GM18520 (cell line): ENCODE measurements around the gene CHAC1.

Experiments
- ATAC-seq: cut with Tn5 transposase; IDR thresholded peaks from one replicate; pipeline ENCODE4 v1.9.1; 2021; ENCODE audit not compliant: unreplicated experiment

CHAC1 gene

DNA sequence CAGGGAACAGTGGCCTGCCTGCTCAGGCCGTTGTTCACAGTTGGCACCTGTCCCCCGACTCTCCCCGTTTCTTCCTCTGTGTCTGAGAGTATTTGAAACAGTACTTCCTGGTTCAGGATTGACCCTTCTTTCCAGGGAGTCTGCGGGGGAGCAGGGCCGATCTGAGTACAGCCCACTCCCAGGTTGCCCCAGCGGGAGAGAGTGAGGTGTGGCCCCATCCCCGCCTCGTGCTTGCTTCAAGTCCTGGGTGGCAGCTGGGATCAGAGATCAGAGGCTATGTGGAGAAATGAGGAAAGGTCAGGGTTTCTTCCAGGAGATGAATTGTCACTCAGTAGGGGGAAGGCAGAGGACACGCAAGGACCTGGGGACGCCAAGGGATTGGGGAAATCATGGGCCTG lies 30.7 kb upstream of the CHAC1 start:
- no peak for ATAC-seq

DNA sequence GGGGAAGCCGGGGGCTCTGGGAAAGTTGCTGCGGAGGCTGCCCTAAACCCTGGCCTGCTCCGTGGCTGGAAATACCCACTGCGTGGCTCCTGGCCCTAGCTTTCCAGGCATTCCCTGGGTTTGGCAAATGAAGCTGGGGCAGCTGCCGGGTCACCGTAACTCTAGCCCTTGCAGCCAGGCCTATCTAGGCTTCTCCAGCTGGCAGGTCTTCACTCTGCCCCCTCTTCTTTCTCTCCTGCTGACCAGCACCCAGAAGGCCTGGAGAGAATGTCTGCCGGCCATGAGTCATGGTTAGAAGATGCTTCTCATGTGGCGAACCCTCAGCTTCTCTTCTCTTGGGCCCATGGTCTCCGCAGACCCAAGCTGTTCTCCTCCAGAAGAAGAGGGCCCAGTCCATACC lies 29.7 kb upstream of the CHAC1 start:
- ATAC-seq: no peak

DNA sequence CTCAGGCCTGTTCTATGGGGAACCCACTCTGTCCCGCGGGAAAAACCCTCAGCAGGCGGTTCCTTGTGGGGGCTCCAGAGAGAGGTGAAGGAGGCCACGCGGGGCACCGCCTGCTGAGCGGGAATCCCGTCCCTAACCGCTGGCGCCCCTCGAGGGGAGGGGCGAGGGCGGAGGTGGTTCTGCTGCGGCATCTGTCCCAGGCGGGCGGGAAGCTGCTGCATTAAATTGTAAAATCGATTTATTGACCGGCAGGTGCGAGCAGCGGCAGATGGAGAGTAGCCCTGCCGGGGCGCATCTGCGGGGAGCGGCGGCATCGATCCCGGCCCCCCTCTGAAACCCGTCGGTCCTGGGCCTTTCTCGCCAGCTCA lies 27.8 kb upstream of the CHAC1 start:
- ATAC-seq: no peak

DNA sequence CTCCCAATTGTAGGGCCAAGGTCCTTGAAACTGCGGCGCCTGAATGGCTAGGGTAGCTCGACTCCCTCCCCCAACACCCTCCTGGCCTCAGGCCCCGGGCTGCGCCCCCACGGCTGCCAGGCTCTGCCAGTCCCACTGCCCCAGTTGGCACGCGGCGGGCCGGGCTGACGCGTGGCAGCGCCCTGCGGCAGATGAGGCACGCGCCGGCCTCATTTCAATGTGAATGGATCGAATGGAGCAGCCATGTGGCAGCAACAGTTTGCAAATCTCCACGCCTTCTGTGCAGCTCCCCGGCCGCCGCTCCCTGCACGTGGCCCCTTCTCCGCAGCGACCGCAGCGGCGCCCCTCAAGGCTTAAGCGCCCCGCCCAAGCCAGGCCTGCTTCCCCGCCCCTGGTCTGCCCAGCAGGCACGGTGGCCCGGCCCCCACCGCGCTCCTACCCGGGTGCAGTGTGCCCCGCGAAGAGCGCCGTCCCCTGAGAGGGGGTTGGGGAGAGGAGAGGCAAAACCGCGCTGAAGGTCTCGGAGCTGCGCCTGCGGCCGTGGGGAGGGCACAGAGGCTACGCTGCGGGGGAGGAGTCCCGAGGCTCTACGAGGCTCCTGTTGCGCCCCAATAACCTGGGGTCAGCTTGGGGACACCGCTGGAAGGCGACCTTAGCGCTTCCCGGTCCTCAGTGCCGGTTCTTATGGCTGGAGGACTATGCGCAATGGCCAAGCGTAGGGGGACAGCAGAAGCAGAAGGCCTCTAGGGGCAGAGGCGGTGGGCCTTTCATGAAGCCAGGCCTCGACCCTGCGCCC lies 27.2 kb upstream of the CHAC1 start:
- ATAC-seq: no peak

DNA sequence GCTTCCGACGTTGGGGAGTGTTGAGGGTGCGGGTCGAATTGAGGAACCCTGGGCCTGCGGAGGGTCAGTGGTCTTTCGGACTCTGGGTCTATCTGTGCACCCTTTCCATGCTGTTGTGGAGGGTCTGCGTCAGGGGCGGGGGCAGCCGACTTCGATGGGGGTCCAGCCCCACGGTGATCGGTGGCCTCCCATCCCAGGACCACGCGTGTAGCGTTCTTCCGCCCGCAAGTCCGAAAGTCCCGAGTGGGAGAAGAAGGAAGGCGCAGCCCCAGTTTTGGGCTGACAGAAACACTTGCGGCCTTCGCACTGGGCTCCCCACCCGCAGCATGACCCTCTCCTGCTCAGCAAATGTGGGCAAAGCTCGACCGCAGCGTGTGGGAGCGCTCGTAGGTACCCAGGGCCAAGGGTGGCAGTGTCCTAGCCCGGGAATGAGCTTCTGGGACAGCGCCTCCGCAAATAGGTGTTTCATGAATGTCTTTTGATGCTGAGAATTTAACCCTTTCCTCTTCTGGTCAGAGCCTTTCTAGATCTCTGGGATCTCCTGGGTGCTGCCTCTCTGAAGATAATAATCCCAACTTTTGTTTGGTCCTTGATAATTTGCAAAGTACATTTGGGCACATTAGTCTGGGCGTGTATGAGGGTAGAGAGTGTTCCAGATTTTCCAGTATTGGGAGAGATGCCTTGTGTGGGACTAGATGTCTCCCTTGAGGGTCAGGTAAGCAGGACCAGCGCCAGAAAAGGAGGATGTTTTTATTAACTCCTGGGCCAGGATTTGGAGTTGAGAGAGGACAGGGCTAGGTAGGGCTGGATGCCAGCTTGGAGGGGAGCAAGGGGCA lies 26.4 kb upstream of the CHAC1 start:
- no peak for ATAC-seq

DNA sequence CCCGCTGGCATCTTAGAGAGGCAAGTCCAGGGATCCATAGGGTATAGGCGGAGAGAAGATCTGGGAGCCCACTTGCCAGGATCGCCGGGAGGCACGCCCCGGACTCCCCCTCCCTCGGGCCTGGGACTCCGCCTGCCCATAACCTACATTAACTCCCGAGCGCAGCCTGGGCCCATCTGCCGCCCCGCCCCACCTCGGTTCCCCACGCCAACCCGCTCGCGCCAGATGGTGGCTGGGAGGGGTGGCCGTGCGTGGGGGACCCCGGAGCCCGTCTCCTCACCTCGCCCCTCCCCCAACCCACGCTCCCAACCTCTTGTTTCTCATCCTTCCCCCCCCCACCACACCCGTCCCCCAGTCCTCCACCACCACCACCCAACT lies 25.8 kb upstream of the CHAC1 start:
- ATAC-seq: no peak

DNA sequence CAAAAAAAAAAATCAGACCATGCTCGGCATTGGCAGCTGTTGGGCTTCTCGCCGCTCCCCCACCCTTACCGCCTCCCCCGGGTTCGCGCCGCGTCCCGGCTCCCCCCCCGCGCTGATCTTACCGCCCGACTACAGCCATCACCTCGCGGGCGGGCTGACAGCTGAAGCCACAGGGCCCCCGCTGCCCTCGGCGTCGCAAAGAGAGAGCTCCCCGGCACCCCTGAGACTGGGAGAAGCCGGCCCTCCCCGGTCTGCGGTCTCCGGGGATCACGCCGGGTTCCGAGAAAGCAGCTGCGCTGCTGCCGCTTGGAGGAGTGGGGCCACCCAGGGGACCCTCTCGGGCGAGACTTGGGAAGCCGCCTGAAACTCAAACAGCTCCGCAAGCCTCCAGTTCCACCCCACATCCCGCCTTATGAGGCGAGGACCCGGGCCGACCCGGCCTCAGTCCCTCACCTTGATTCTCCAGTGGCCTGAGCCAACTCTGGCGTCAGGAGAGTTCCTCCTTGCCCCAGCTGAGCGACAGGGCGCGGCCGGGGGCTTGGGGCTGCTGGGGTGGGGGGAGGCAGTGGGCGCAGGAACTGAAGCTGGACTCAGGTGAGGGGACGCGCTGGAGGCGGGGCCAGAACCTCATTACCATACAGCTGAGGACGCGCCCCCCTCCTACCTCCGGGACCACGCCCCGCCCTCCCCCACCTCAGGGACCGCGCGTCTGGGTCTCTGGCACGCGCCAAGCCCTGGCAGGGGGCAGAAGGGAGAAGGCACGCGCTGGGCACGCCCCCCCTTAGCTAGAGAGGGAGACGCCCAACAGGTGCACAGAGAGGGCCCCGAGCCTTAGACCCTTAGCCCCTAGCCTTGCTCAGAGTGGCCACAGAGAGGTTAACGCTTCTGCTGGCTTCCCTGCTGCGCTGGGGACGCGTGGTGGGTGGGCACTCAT lies 25.1 kb upstream of the CHAC1 start:
- ATAC-seq: no peak

DNA sequence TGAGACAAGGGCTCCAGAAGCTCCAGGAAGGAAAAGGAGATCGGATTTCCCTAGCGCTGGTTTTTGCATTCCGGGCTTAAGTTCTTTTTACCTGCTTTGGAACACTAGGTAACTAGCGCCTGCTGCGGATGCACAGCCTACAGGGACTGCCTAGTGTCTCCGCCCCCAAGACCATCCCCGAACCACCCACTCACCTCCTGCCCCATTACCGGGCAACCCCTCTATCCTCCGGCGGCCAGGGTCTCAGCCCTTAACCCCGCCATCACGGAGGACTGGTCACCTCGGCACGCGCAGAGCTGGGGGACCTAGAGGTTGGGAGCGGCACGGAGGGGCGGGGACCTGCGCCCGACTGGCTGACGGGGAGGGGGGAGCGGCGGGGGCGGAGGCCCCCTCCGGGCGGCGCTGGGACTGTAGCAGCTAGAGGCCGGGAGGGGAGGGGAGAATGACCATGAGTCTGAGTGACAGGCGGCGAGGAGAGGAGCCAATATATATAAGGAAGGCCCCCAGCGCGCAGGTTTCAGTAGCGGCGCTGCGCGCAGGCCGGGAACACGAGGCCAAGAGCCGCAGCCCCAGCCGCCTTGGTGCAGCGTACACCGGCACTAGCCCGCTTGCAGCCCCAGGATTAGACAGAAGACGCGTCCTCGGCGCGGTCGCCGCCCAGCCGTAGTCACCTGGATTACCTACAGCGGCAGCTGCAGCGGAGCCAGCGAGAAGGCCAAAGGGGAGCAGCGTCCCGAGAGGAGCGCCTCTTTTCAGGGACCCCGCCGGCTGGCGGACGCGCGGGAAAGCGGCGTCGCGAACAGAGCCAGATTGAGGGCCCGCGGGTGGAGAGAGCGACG lies 24.2 kb upstream of the CHAC1 start, which contains the start of gene DLL4:
DLL4 (plus strand) TSS at position 520 of the 839 bp plus-strand sequence. CDS start 329 bp downstream, outside the sequence.
- no peak for ATAC-seq

DNA sequence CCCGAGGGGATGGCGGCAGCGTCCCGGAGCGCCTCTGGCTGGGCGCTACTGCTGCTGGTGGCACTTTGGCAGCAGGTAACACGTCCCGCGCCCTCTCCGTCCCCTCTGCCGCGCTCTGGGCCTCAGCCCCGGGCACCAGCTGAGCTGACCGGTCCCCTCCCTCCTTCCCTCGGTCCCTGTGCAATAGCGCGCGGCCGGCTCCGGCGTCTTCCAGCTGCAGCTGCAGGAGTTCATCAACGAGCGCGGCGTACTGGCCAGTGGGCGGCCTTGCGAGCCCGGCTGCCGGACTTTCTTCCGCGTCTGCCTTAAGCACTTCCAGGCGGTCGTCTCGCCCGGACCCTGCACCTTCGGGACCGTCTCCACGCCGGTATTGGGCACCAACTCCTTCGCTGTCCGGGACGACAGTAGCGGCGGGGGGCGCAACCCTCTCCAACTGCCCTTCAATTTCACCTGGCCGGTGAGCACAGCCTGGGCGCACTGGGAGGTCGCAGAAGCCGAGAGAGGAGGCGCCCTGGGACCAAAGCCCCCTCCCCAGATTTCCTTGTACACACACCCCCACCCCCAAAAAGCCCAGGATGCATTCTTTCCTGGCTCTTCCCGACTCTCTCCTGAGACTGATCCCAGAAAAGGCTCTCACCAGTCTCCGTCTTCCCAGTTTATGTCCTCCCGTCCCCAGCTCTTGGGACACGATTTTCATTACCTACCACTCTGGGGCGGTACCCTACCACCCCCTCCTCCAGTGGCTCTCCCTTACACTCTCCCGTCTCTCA lies 23.4 kb upstream of the CHAC1 start:
- no peak for ATAC-seq

DNA sequence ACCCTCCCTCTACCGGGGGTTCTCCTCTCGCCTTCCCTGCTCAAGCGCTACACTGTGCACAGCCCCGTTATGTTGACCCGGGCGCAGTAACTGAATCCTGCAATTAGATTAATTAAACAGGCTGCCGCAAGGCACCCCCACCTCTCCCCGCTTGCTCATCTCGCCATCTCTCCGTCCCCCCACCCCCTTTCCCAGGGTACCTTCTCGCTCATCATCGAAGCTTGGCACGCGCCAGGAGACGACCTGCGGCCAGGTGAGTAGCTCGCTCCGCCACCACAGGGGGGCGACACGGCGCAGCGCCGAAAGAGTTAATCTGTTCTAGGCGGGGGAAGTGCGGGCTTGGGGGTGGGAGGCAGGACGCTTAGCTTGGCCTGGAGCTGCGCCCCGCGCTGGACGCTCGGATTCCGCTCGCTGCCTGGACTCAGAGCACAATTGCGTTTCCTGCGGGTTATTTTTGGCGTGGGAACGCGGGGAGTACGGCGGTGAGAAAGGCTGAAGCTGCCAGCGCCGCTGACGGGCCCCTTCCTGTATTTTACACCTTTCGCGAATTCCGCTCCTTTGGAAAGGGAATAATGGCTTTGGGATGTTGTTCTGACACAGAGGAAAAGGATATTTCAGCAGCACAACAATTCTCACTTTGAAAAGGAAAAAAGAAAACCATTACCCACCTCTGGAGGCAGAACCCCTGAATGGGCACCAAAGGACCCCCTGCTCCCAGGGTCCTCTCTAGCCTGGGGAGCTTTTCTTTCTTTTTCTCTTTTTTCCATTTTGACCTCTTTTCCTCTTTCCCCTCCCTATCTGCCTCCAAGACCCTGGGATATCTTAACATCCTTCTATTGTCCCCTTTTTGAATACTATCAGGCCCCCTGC lies 22.6 kb upstream of the CHAC1 start:
- no peak for ATAC-seq

DNA sequence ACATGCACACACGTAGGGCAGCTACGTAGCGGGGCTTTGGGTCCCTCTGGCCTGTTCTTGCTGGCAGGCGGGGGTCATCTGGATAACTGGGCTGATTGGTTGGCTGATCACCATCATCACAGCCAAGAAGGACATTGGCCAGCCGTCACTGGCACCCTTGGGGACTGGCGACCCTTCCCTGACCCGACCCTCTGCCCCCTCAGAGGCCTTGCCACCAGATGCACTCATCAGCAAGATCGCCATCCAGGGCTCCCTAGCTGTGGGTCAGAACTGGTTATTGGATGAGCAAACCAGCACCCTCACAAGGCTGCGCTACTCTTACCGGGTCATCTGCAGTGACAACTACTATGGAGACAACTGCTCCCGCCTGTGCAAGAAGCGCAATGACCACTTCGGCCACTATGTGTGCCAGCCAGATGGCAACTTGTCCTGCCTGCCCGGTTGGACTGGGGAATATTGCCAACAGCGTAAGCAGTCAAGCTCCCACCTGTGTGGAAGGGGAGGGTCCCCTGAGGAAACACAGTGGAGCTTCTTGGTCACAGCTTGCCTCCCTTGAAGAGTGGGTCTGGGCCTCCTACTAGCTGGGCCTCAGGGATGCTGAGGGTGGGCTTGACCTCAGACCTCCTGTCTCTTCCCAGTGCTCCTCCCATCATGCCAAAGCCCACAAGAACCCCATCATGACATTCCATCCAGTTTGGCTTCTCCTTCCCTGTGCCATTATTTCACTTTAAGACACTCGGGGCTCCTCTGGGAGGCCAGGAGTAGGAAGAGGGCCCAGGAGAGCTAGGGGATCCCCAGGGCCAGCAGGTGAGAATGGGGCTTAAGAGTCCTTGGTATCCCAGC lies 21.8 kb upstream of the CHAC1 start:
- no peak for ATAC-seq

DNA sequence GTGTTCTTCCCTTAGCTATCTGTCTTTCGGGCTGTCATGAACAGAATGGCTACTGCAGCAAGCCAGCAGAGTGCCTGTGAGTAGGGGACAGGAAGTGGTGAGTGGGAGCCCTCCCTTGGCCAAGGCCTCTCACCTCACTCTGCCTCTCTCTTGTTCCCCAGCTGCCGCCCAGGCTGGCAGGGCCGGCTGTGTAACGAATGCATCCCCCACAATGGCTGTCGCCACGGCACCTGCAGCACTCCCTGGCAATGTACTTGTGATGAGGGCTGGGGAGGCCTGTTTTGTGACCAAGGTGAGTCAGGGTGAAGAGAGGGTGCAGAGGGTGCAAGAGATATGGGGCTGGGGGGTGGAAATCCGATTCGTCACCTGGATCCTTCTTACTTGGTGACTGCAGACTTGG lies 21.1 kb upstream of the CHAC1 start:
- no peak for ATAC-seq

DNA sequence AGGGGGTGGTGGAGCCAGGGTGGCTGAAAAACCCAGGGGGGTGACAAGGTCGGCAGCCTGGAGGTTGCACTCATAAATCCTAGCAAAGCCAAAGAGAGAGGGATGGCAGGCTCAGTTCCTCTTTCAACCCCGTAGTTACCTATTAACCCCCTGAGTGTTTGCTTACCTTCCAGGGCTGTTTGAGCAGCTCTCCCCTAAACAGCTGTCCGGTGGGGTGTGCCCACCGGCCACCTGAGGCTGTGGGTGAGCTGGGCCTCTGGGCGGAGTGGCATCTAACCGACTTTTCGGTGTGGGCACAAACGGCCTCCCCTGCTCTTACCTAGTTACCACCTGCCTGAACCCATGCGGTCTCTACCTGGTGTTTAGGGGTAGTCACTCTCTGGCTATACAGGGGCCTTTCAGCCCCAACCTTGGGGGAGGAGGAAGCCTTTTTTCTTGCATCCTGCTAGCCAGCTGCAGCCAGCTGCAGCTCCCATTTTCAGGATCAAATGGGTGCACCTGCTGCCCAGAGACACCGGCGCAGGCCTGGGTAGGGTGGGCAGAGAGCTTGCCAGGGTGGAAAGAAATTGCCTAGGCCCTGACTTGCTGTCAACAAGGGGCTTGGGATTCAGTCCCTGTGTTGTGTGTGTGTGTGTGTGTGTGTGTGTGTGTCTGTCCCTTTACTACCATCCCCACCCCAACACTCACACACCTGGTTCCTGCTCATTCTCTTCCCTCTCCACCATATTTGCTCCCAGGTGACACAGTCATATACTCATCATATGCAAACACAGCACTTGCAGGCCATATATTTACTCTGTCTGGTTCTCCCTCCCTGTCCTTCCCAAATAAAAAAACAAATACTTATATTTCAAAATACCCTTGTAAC lies 20.4 kb upstream of the CHAC1 start:
- ATAC-seq: no peak

DNA sequence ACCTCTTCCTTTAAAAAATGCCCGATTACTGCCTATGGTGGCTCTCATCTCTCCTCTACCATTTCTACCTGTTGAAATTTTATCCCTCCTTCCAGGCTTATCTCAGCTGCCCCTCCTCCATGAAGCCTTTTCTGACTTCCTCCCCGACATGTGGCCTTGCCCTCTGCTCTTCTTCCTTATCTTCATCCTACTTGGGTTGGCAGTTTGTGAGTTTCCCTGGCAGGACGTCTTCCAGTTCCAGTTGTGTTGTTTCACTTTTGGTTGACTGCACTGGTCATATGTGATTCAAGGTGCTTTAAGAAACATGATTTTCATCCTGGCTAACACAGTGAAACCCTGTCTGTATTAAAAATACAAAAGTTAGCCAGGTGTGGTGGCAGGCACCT lies 19.8 kb upstream of the CHAC1 start:
- ATAC-seq: no peak

DNA sequence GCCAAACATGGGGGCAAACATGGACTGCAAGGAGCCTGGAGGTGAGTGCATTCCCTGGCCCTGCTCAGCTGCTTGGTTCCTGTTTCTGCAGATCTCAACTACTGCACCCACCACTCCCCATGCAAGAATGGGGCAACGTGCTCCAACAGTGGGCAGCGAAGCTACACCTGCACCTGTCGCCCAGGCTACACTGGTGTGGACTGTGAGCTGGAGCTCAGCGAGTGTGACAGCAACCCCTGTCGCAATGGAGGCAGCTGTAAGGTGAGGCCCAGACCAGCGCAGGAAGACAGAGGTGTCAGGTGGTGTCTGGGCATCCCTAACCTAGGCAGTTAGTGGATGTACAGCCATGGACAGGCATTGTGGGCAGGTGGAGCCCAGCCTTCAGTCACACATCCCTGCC lies 18.8 kb upstream of the CHAC1 start:
- ATAC-seq: no peak

DNA sequence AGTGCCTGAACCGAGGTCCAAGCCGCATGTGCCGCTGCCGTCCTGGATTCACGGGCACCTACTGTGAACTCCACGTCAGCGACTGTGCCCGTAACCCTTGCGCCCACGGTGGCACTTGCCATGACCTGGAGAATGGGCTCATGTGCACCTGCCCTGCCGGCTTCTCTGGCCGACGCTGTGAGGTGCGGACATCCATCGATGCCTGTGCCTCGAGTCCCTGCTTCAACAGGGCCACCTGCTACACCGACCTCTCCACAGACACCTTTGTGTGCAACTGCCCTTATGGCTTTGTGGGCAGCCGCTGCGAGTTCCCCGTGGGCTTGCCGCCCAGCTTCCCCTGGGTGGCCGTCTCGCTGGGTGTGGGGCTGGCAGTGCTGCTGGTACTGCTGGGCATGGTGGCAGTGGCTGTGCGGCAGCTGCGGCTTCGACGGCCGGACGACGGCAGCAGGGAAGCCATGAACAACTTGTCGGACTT lies 17.0 kb upstream of the CHAC1 start:
- ATAC-seq: no peak
